HFFc6 (cell line): ENCODE data around the gene JARID2. TPM values are rescaled to one million over a fixed set of nuclear protein-coding genes. Genes with fewer than 3 reads are reported as not detected.

Experiments used
- DNase-seq: peaks from one replicate; pipeline ENCODE4 v3.0.0-alpha.2; 2018
- H3K27ac Mint-ChIP-seq: 2 replicates; pipeline ENCODE4 v1.8.0; 2020; ENCODE audit warnings: mild to moderate bottlenecking, mixed read lengths
- H3K27me3 Mint-ChIP-seq: 2 replicates; pipeline ENCODE4 v1.8.0; 2021; ENCODE audit warnings: mild to moderate bottlenecking, moderate library complexity, mixed read lengths; ENCODE audit not compliant: insufficient read depth
- H3K36me3 Mint-ChIP-seq: 2 replicates; pipeline ENCODE4 v1.8.0; 2021; ENCODE audit warnings: low read depth, mixed read lengths
- H3K4me1 Mint-ChIP-seq: 2 replicates; pipeline ENCODE4 v1.8.0; 2020; ENCODE audit warnings: low read depth, mixed read lengths
- H3K4me3 Mint-ChIP-seq: 2 replicates; pipeline ENCODE4 v1.8.0; 2020; ENCODE audit warnings: mild to moderate bottlenecking, moderate library complexity, mixed read lengths
- H3K9me3 Mint-ChIP-seq: 2 replicates; pipeline ENCODE4 v1.8.0; 2020; ENCODE audit warnings: mild to moderate bottlenecking, mixed read lengths
- total RNA-seq, 6 experiments: library from RNA; stranded (reverse); fragmentation: NEBNext Ultra II Directional; extraction: Animal tissue kit (Norgen Biotek cat#: 25700); gene quantifications; 2 replicates in 1 of 6; 3 replicates in 5 of 6; pipeline ENCODE4 v1.2.3, GENCODE V29; 2021
- TF ChIP-seq, protein P1 (sequence below): fragments of 200-600 bp; sonication (generic); IDR thresholded peaks from 2 replicates; pipeline ENCODE4 v1.5.0; 2021; ENCODE audit warnings: antibody characterized with exemption, mild to moderate bottlenecking

JARID2 gene
- total RNA-seq, 6 experiments from 2014 or later = 8.3 to 10.1 (median 9.5) TPM

DNA sequence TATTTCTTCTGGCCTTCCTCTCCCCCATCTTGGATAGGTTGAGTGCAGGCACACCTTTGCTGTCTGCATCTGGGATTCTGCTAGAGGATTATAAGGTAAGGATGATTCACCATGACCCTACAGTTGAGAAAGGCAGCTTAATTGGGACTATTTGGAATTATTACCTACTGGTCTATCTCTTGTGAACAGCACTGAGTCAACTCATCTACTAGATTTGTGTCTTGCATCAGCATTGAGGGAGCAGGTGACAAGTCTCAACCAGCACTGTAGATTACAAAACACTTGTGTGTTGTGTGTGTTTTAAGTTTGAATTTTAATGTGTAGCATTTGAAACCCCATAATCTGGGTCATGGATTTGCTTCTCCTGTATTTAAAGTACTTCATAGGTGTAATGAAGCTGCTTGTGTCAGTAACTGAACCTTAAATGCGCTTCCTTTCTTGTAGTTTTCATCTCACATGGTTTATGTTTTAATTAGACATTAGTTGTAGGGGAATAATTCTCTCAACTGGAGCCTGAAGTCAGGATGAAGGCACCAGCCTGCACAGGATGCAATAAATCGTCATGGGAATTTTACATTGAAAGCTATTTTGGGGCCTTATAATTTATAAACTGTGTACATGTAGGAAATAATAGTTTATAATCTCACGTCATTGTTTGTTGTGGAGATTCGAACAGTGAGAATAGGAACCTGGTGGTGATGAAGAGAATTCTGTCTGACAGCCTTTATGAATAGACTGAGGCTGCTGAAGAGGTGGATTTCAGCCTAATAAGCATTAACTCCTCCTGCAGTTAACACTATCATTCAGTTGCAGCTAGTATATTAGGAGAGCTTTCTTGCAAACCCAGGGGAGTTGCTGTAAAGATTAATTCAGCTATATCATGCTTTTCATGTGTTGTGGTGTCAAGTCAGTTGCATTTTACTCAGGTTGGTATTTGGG is 125.1 kb downstream of the JARID2 start:
- H3K4me3 Mint-ChIP-seq = no peak overlapping the region
- peaks cover 28% of the 10 kb centered on the region for H3K4me1 Mint-ChIP-seq
- DNase-seq = no peak
- peaks cover 16% of the 10 kb centered on the region; the same call in 1 of the 2 replicates for H3K36me3 Mint-ChIP-seq
- peaks cover 3% of the 10 kb centered on the region; the same call in 1 of the 2 replicates for H3K27me3 Mint-ChIP-seq
- H3K9me3 Mint-ChIP-seq = no peaks in the 10 kb centered on the region
- no peak overlapping the region for H3K27ac Mint-ChIP-seq
- TF ChIP-seq, protein P1, sequence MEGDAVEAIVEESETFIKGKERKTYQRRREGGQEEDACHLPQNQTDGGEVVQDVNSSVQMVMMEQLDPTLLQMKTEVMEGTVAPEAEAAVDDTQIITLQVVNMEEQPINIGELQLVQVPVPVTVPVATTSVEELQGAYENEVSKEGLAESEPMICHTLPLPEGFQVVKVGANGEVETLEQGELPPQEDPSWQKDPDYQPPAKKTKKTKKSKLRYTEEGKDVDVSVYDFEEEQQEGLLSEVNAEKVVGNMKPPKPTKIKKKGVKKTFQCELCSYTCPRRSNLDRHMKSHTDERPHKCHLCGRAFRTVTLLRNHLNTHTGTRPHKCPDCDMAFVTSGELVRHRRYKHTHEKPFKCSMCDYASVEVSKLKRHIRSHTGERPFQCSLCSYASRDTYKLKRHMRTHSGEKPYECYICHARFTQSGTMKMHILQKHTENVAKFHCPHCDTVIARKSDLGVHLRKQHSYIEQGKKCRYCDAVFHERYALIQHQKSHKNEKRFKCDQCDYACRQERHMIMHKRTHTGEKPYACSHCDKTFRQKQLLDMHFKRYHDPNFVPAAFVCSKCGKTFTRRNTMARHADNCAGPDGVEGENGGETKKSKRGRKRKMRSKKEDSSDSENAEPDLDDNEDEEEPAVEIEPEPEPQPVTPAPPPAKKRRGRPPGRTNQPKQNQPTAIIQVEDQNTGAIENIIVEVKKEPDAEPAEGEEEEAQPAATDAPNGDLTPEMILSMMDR = no peak

DNA sequence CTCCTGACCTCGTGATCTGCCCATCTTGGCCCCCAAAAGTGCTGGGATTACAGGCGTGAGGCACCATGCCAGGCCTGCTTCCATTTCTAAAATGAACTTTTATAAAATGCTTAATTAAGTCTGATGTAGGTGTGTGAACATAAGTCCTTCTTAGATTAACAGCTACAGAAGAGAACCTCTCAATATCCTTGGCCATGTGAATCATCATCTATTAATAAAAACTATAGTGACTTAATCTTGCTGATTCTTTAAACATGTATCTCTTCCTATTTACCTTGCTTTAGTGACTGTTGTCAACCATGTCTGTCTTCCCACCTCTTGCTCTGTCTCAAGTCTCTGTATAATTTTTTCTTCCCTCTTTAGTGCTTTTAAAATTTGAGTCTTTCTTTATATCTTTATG is 127.1 kb downstream of the JARID2 start:
- no peaks in the 10 kb centered on the region for H3K9me3 Mint-ChIP-seq
- H3K36me3 Mint-ChIP-seq = peaks cover 15% of the 10 kb centered on the region; the same call in 1 of the 2 replicates
- H3K27me3 Mint-ChIP-seq = peaks cover 3% of the 10 kb centered on the region; the same call in 1 of the 2 replicates
- DNase-seq = no peak
- peaks cover 17% of the 10 kb centered on the region for H3K4me1 Mint-ChIP-seq
- TF ChIP-seq, protein P1 = no peak
- no peak overlapping the region for H3K27ac Mint-ChIP-seq
- H3K4me3 Mint-ChIP-seq = no peak overlapping the region

DNA sequence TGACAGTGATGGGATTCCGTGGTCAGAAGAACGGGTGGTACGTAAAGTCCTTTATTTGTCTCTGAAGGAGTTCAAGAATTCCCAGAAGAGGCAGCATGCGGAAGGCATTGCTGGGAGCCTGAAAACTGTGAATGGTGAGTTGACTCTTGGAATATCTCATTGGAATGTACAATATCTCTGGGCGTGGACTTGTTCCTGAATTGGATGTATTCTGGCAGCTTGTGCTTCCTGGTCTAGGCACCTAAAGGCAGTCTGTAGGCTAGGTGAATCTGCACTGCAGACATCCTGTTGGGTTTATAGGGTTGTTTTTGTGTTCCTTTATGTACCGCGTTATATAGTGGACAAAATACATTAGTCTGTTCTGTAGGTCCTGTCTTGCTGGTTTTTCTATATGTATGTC is 128.2 kb downstream of the JARID2 start:
- Mint-ChIP-seq H3K4me3 (no peak overlapping the region), H3K27me3 (peaks cover 3% of the 10 kb centered on the region; the same call in 1 of the 2 replicates), H3K36me3 (0 out of 2 replicates have a peak, but pooled peaks cover 6% of the 10 kb centered on the region), H3K4me1 (peaks cover 9% of the 10 kb centered on the region; the same call in 1 of the 2 replicates), H3K27ac (no peak overlapping the region), H3K9me3 (no peaks in the 10 kb centered on the region)
- TF ChIP-seq, protein P1 = no peak
- DNase-seq = no peak

DNA sequence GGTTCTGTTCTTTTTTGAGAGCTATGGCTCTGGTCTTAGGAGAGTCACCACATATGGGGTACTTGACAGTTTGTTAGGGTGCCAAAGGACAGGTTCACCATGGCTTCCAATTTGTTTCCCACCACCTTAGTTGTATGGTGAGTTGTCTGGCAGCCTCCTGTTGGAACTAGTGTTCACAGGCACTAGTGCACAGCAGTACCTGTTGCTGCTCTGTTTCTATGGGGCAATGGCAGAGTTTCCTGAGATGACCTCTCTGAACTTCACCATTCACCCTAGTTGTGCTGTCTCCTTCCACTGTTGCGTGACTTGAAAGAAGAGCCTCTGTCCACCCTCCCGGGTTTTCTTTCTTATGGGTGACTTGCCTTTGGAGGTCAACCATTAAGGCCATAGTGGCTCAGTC is 129.1 kb downstream of the JARID2 start:
- Mint-ChIP-seq H3K4me3 (no peak overlapping the region), H3K9me3 (no peaks in the 10 kb centered on the region), H3K4me1 (peaks cover 1% of the 10 kb centered on the region; the same call in 1 of the 2 replicates), H3K36me3 (0 out of 2 replicates have a peak, but pooled peaks cover 6% of the 10 kb centered on the region), H3K27me3 (peaks cover 3% of the 10 kb centered on the region; the same call in 1 of the 2 replicates), H3K27ac (no peak overlapping the region)
- DNase-seq = no peak
- TF ChIP-seq, protein P1 = no peak

DNA sequence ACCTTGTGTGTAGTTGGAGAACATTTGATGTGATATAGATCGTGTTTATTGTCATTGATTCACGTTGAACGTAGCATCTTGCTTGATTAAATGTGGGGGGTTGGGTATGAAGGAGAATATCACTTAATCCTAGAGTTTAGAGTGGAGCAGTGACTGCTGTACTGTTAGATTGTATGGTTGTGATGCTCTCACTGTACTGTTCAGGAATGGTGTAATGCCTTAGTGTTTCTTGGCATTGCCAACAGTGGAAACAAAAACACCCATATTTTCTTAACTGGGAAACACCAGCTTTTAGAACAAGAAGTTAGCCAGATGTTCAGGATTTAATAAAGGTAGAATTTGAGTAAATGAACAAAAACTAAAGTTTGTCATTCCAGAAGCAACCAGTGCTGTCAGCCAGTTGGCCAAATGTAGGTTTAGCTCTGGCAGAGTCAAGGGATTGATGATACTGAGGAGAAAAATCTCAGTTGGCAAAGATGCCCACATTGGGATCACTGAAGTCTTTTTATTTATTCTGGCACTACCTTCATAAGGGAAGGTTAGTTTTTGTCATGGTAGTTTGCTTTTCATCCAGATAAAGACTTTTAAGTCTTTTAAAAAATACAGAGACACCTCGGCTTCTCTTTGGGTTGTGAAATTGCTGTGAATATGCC is 129.9 kb downstream of the JARID2 start:
- TF ChIP-seq, protein P1 = no peak
- Mint-ChIP-seq H3K36me3 (peaks cover 6% of the 10 kb centered on the region; the same call in 1 of the 2 replicates), H3K4me1 (no peaks in the 10 kb centered on the region), H3K9me3 (no peaks in the 10 kb centered on the region), H3K4me3 (no peak overlapping the region), H3K27ac (no peak overlapping the region), H3K27me3 (peaks cover 3% of the 10 kb centered on the region; the same call in 1 of the 2 replicates)
- no peak for DNase-seq
